Measurements from ENCODE around the gene NUDT19. TPM values are rescaled to one million over a fixed set of nuclear protein-coding genes. Genes with fewer than 3 reads are reported as not detected.
A peak's percentile ranks its signal among the peaks of the same experiment; 100 is the strongest.

The NUDT19 gene
- total RNA-seq, 1 experiment from 2014 or later = 22.1 TPM

DNA sequence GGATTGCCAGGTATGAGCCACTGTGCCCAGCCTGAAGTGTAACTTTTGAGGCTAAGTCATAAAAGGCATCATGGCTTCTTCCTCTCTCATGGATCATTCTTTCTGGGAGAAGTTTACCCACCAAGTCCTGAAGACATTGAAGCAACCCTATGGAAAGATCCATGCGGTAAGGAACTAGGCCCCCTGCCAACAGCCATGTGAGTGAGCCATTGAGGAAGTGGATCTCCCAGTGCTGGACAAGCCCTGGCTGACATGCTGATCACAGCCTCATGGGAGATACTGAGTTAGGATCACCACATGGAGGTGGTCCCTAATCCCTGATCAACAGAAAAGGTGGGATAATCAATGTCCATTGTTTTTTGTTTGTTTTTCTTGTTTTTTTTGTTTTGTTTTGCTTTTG, 3.3 kb upstream of the NUDT19 start:
- DNase-seq (ENCODE audit: low read depth, low spot score) = no peak
- BruUV-seq (replicated peaks) = no TSS peak
- no peaks in the 10 kb centered on the region for H3K9me2 ChIP-seq (ENCODE audit: insufficient read depth)

DNA sequence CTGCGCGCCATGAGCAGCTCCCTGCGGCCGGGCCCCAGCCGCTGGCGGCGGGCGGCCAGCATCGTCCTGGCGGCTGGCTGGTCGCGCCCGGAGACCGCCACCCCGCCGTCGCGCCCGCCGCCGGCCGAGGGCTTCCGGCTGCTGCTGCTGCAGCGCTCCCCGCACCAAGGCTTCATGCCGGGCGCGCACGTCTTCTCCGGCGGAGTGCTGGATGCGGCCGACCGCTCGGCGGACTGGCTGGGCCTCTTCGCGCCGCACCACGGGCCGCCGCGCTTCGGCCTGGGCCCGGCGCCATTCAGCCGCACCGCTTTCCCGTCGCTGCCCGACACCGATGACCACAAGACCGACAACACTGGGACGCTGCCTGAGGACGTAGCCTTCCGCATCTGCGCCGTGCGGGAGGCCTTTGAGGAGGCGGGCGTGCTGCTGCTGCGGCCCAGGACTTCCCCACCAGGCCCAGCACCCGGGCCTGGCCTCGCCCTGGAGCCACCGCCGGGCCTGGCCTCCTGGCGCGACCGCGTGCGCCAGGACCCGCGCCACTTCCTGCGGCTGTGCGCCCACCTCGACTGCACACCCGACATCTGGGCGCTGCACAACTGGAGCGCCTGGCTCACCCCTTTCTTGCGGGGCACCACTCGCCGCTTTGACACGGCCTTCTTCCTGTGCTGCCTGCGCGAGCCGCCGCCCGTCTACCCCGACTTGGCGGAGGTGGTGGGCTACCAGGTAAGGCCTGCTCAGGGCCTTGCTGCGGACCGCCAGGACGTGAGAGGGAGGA, 518 bp downstream of the NUDT19 start:
- RAD21 ChIA-PET (ENCODE audit: low non-redundant PET in 1 of 2, low total read pairs in 2 of 2, uncharacterized antibody in 2 of 2, unreplicated experiment in 2 of 2) = no interaction called here
- POLR2A ChIA-PET = interaction anchor here (1.1 to 1.4 kb wide), 4 partner anchors 15 to 280 kb away, joined by 3 to 4 read pairs (median 3); partner anchors contain the start of genes ANKRD27, CEP89 and FAAP24
- Histone ChIP-seq H3K79me2 (ENCODE audit: insufficient read depth, low read length) (peaks cover 53% of the 10 kb centered on the region), H3K9me3 (ENCODE audit: control insufficient read depth in 1 of 2, insufficient read depth in 1 of 2, low read depth in 1 of 2, low read length in 2 of 2) (no peaks in the 10 kb centered on the region), H3K36me3 (ENCODE audit: control insufficient read depth in 1 of 2, insufficient read depth in 2 of 2, low read length in 2 of 2) (peaks cover 0 to 17% of the 10 kb centered on the region in 2 experiments; a peak in 2 of 4 replicates), H4K20me1 (ENCODE audit: insufficient read depth) (no peaks in the 10 kb centered on the region), H3K9ac (ENCODE audit: low read length) (peak overlapping the region; percentile 92), H3K27ac (ENCODE audit: low read depth, low read length) (peak overlapping the region; percentile 97), H3K9me2 (ENCODE audit: insufficient read depth) (no peaks in the 10 kb centered on the region), H3K4me1 (ENCODE audit: control insufficient read depth in 1 of 2, insufficient read depth in 2 of 2, low read length in 2 of 2) (peaks cover 12 to 36% of the 10 kb centered on the region in 2 experiments), H3K4me2 (ENCODE audit: low read length) (peak overlapping the region; percentile 88), H3K4me3 (replicated peaks in 1 of 2; ENCODE audit: low read depth in 1 of 2, low read length in 2 of 2) (peak overlapping the region; percentile 69 to 79), H2AFZ (ENCODE audit: low read depth, low read length, poor library complexity, severe bottlenecking) (no peak overlapping the region), H3K27me3 (ENCODE audit: insufficient read depth, low read length) (no peaks in the 10 kb centered on the region)
- TF ChIP-seq CEBPB (IDR thresholded peaks at IDR 0.05; ENCODE audit: low read depth) = no peak
- TF ChIP-seq, protein P1, sequence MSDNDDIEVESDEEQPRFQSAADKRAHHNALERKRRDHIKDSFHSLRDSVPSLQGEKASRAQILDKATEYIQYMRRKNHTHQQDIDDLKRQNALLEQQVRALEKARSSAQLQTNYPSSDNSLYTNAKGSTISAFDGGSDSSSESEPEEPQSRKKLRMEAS (IDR thresholded peaks at IDR 0.05) = peak; percentile 56
- no peak for TF ChIP-seq POLR2A (IDR thresholded peaks at IDR 0.05; ENCODE audit: borderline replicate concordance, extremely low read depth, insufficient read depth, insufficient read length)
- TF ChIP-seq ZFX (IDR thresholded peaks at IDR 0.05) = peak; percentile 100
- peak; percentile 13 for TF ChIP-seq SIN3A (IDR thresholded peaks at IDR 0.05; ENCODE audit: low read depth)
- no TSS peak for BruUV-seq (replicated peaks)
- ATAC-seq = peak; percentile 60
- no peak for DNase-seq (ENCODE audit: low read depth, low spot score)
- intact Hi-C loops (cut with micrococcal nuclease) = loop anchor here (2.0 to 5.0 kb wide), 2 partner anchors 281 to 425 kb away; partner anchors contain the start of gene FAAP24
- CTCF ChIA-PET = interaction anchor here (1.2 kb wide), 1 partner anchor 427 kb away, joined by 3 read pairs; no protein-coding TSS in a partner anchor

More for the DNA sequence above, 3.3 kb upstream of the NUDT19 start:
- H2AFZ ChIP-seq (ENCODE audit: low read depth, low read length, poor library complexity, severe bottlenecking) = no peak overlapping the region
- CTCF ChIA-PET = no interaction called here
- H3K9ac ChIP-seq (ENCODE audit: low read length) = no peak overlapping the region
- H3K4me3 ChIP-seq (replicated peaks in 1 of 2; ENCODE audit: low read depth in 1 of 2, low read length in 2 of 2) = no peak overlapping the region
- H3K4me1 ChIP-seq (ENCODE audit: control insufficient read depth in 1 of 2, insufficient read depth in 2 of 2, low read length in 2 of 2) = peaks cover 12 to 29% of the 10 kb centered on the region in 2 experiments
- POLR2A ChIA-PET = no interaction called here
- H3K36me3 ChIP-seq (ENCODE audit: control insufficient read depth in 1 of 2, insufficient read depth in 2 of 2, low read length in 2 of 2) = no peaks in the 10 kb centered on the region
- ATAC-seq = no peak
- no peak overlapping the region for H3K4me2 ChIP-seq (ENCODE audit: low read length)
- intact Hi-C loops (cut with micrococcal nuclease) = no loop called here
- H3K79me2 ChIP-seq (ENCODE audit: insufficient read depth, low read length) = peaks cover 14% of the 10 kb centered on the region
- H4K20me1 ChIP-seq (ENCODE audit: insufficient read depth) = no peaks in the 10 kb centered on the region
- no peaks in the 10 kb centered on the region for H3K27me3 ChIP-seq (ENCODE audit: insufficient read depth, low read length)
- H3K27ac ChIP-seq (ENCODE audit: low read depth, low read length) = no peak overlapping the region
- TF ChIP-seq TCF7L2 (IDR thresholded peaks at IDR 0.05; ENCODE audit: borderline replicate concordance, extremely low read depth, insufficient read depth, insufficient read length) = no peak
- TF ChIP-seq ZNF274 (IDR thresholded peaks at IDR 0.05; ENCODE audit: low read depth, low read length) = no peak
- no peak for TF ChIP-seq EGR1 (IDR thresholded peaks at IDR 0.05; ENCODE audit: low read depth)
- RAD21 ChIA-PET (ENCODE audit: low non-redundant PET in 1 of 2, low total read pairs in 2 of 2, uncharacterized antibody in 2 of 2, unreplicated experiment in 2 of 2) = no interaction called here
- H3K9me3 ChIP-seq (ENCODE audit: control insufficient read depth in 1 of 2, insufficient read depth in 1 of 2, low read depth in 1 of 2, low read length in 2 of 2) = no peaks in the 10 kb centered on the region
